ENCODE measurements around the gene GDF15. TPM values are rescaled to one million over a fixed set of nuclear protein-coding genes. Genes with fewer than 3 reads are reported as not detected.
"Not testable (repeated sequence)": the region's sequence is repeated elsewhere in the genome, so short reads cannot be mapped to it uniquely, and the experiment has no call there.

GDF15 gene
- total RNA-seq, 1 donor from 2014 or later, result 8.9 TPM

- Mint-ChIP-seq H3K36me3 (ENCODE audit: unreplicated experiment) (no peaks in the 10 kb centered on the region), H3K27me3 (ENCODE audit: unreplicated experiment) (no peaks in the 10 kb centered on the region), H3K4me1 (ENCODE audit: low read depth, unreplicated experiment) (peaks cover 3% of the 10 kb centered on the region), H3K4me3 (ENCODE audit: unreplicated experiment) (no peak overlapping the region), H3K27ac (ENCODE audit: unreplicated experiment) (no peak overlapping the region), H3K9me3 (ENCODE audit: unreplicated experiment) (peaks cover 4% of the 10 kb centered on the region)
- TF ChIP-seq CTCF (IDR thresholded peaks at IDR 0.05; ENCODE audit: partially characterized antibody, unreplicated experiment), result no peak
- no peak for DNase-seq
Observed at GRCh38 chr19:18380843-18381242, 5.1 kb upstream of the GDF15 start.

GRCh38 chr19:18383622-18384021 is 2.3 kb upstream of the GDF15 start:
- not testable (repeated sequence) for H3K4me3 Mint-ChIP-seq (ENCODE audit: unreplicated experiment); H3K4me1 Mint-ChIP-seq (ENCODE audit: low read depth, unreplicated experiment); DNase-seq; H3K27me3 Mint-ChIP-seq (ENCODE audit: unreplicated experiment); H3K9me3 Mint-ChIP-seq (ENCODE audit: unreplicated experiment); H3K36me3 Mint-ChIP-seq (ENCODE audit: unreplicated experiment); H3K27ac Mint-ChIP-seq (ENCODE audit: unreplicated experiment)

- Mint-ChIP-seq H3K4me3 (ENCODE audit: unreplicated experiment) (no peak overlapping the region), H3K4me1 (ENCODE audit: low read depth, unreplicated experiment) (peaks cover 3% of the 10 kb centered on the region), H3K27ac (ENCODE audit: unreplicated experiment) (no peak overlapping the region), H3K9me3 (ENCODE audit: unreplicated experiment) (peaks cover 4% of the 10 kb centered on the region), H3K36me3 (ENCODE audit: unreplicated experiment) (no peaks in the 10 kb centered on the region), H3K27me3 (ENCODE audit: unreplicated experiment) (peaks cover 4% of the 10 kb centered on the region)
- TF ChIP-seq CTCF (IDR thresholded peaks at IDR 0.05; ENCODE audit: partially characterized antibody, unreplicated experiment), result no peak
- no peak for DNase-seq
Observed at GRCh38 chr19:18384775-18385174, 1.2 kb upstream of the GDF15 start.

- TF ChIP-seq CTCF (IDR thresholded peaks at IDR 0.05; ENCODE audit: partially characterized antibody, unreplicated experiment), result no peak
- no peak overlapping the region for H3K4me3 Mint-ChIP-seq (ENCODE audit: unreplicated experiment)
- peaks cover 3% of the 10 kb centered on the region for H3K4me1 Mint-ChIP-seq (ENCODE audit: low read depth, unreplicated experiment)
- H3K36me3 Mint-ChIP-seq (ENCODE audit: unreplicated experiment), result no peaks in the 10 kb centered on the region
- no peak overlapping the region for H3K27ac Mint-ChIP-seq (ENCODE audit: unreplicated experiment)
- no peak for DNase-seq
- H3K27me3 Mint-ChIP-seq (ENCODE audit: unreplicated experiment), result peaks cover 6% of the 10 kb centered on the region
- no peaks in the 10 kb centered on the region for H3K9me3 Mint-ChIP-seq (ENCODE audit: unreplicated experiment)
Observed at GRCh38 chr19:18385359-18385674, 641 bp upstream of the GDF15 start.

GRCh38 chr19:18386543-18387271 is 749 bp downstream of the GDF15 start:
- H3K9me3 Mint-ChIP-seq (ENCODE audit: unreplicated experiment), result peaks cover 1% of the 10 kb centered on the region
- no peak for TF ChIP-seq CTCF (IDR thresholded peaks at IDR 0.05; ENCODE audit: partially characterized antibody, unreplicated experiment)
- H3K4me1 Mint-ChIP-seq (ENCODE audit: low read depth, unreplicated experiment), result peaks cover 3% of the 10 kb centered on the region
- H3K4me3 Mint-ChIP-seq (ENCODE audit: unreplicated experiment), result no peak overlapping the region
- peaks cover 7% of the 10 kb centered on the region for H3K27me3 Mint-ChIP-seq (ENCODE audit: unreplicated experiment)
- H3K36me3 Mint-ChIP-seq (ENCODE audit: unreplicated experiment), result no peaks in the 10 kb centered on the region
- DNase-seq, result no peak
- no peak overlapping the region for H3K27ac Mint-ChIP-seq (ENCODE audit: unreplicated experiment)

Data from glutamatergic neuron (in vitro differentiated cells).